TTC549 (cell line): Measurements from ENCODE around the gene PCARE.
"Not testable (repeated sequence)": the region's sequence is repeated elsewhere in the genome, so short reads cannot be mapped to it uniquely, and the experiment has no call there.

Experiments used
- FAIRE-seq: peaks from 2 replicates; lab custom pipeline; 2012; peaks lifted over from hg19 to GRCh38; lab: Jason Lieb, UNC

Gene PCARE

GRCh38 chr2:29074411-29074810, at the start of gene PCARE:
Gene PCARE, minus strand, starts transcription at chr2:29074523. Its CDS starts 262 bp downstream, at chr2:29074261.
- no peak for FAIRE-seq

DNA sequence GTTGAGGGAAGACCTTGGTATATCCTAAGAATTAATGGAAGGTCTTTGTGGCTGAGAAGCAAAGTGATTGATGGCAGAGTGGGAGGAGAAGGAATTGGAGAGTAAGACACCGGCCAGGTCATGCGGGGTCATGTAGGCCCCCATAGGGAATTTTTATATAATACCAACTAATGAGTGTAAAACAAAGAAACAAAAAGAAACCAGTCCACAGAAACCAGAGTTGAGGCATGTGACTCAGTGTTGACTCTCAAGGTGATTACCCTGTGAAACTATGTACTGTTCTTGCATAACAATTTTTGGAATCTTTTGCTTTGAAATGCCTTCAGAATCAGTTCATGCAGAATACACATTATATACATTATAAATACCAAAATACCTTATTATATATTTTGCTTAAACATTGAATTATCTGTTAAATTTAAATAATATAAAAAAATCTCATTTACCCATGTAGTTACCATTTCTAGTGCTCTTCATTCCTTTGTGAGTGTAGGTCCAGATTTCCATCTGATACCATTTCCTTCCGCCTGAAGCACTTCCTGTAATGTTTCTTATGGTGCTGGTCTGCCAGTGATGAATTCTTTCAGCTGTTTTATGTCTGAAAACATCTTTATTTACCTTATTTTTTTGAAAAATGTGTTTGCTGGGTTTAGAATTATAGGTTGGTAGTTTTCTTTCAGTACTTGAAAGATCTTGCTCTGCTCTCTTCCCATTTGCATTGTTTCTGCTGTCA, 49.5 kb upstream of the PCARE start:
- FAIRE-seq: no peak

DNA sequence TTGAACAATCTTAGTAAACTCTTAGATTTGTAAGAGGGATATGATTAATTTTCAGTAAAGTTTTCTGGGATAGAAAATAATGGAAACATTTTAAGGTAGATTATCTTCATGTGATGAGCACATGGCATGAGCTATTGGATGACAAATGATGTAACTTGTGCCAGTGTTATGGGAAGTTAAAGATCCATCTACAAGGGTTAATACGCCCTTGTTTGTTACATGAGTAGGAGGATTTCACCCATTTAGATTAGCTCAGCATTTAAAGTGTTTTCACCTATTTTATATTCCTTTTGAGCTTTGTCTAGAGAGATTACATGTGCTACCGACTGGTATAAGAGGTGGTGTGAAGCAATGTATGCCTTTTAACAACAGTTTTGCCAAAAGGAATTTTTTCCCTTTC, 46.5 kb upstream of the PCARE start:
- FAIRE-seq: no peak

DNA sequence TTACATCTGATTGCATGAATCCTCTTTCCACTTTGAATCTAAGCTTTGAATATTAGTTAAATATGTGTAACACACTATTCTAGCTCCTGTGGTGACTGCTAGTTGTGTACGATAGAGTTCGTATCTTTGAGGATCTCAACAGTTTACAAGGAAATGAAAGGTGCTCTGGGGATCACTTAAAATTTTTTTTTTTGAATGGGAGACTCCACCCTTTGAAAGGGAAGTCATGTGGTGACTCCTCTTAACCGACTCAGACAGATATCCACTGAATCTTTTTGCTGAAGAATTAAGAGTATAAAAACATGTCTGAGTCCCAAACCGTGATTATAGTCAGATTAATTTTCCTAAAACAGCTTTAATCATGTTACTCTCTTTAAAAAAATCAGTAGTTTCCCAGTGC, 44.9 kb upstream of the PCARE start:
- FAIRE-seq: no peak

- FAIRE-seq: no peak
Measured at GRCh38 chr2:29117636-29118303, 43.4 kb upstream of the PCARE start.

GRCh38 chr2:29115797-29116781, 41.8 kb upstream of the PCARE start:
- no peak for FAIRE-seq

DNA sequence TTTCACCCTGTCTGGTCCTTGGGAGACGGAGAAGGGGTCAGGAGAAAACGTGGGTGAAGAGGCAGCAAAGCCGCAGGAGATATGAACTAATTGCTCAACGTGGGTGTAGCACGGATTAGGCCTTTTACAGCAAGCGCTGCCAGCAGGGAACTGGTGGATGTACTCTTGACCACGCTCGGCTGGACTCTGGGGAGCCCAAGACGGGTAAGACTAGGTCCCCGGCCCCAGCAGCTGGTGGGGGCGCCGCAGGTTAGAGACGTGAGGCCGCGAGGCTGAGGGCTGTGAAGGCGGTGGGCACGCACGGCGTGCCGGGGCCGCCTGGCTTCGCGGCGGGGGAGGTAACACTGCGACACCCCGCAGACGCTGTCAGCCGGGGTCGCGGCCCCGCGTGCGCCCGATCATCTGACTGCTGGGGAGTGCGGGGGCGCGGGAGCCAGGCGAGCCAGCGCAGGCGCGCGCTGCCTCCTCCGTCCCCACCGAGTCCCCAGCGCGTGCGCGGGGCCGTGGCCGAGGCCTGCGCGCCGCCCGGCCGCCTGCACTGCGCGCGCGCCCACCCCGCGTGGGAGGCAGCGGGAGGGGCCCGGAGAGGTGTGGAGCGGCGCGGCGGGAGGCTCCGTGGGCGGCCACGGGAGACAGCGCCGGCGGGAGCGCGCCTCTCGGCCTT, 40.8 kb upstream of the PCARE start, which contains the start of gene CLIP4:
Gene CLIP4 (plus strand): TSS at position 470 of the 664 bp plus-strand sequence. CDS start 5,974 bp downstream, outside the sequence.
- FAIRE-seq: no peak

DNA sequence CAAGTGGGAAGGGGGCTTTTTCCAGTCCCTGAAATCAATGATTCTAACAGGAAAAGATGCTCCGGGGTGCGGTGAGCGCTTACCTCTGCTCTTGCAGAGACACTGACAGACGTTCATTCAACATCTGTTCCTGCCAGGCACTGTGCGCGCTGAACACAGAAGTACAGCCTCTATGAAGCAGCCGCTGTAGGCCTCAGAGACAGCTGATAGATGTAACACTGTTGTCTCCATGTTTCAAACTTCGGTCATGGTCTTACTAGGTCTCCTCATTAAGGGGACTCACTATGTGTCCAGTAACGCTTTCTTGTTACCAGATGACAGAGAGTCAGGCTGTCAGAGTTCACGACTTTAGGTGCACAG, 40.2 kb upstream of the PCARE start:
- no peak for FAIRE-seq

DNA sequence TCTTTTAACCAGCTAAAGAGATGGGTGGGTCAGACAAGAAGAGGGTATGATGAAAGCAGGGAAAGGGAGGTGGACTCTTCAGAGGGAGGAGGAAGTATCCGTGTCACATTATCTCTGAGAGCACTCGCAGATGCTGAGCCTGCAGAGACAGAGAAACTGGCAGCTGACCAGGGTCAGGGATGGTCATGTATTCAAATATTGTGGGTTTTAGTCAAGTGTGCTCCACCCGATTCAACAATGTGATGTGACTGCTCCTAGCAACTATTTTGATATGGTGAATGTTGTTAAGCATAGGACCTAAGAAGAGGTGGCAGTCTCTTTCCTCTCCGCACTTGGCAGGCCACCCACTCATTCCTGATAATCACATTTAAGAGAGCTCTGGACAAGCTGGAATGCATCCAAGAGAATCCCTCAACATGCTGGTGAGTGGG, 39.6 kb upstream of the PCARE start:
- FAIRE-seq: no peak

DNA sequence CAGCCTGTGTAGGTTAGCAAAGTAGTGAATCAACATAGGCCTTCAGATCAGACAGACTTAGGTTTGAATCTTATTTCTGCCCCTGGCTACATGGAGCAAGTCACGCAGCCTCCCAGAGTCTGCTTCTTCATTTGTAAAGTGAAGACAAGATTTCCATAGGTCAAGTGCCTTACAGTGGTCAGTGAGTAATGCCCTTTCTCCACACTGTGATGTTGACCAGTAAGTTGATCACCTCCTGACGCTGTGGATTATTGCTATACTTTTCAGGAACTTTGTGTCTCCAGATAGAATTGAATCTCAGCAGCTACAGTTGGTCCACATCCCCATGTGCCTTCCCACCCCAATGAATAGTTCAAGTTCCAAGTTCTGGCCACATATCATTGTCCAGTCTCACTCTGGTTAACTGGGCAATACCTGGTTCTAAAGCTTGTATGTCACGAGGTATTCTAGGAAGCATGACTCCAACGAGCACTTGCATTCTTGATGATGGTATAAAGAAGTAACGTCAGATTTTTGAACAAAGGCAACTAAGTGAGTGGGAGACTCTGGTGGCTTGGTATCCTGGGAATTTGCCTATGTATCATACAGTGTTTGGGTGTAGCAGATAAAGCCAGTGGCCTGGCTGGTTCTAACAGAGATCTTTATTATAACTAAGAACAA, 38.8 kb upstream of the PCARE start:
- FAIRE-seq: no peak

GRCh38 chr2:29112379-29112778, 38.1 kb upstream of the PCARE start:
- FAIRE-seq: no peak

GRCh38 chr2:29110916-29111535, 36.7 kb upstream of the PCARE start:
- FAIRE-seq: no peak

- no peak for FAIRE-seq
Measured at GRCh38 chr2:29109246-29109645, 34.9 kb upstream of the PCARE start.

GRCh38 chr2:29108225-29108624, 33.9 kb upstream of the PCARE start:
- no peak for FAIRE-seq

- FAIRE-seq: not testable (repeated sequence)
Measured at GRCh38 chr2:29107547-29107946, 33.2 kb upstream of the PCARE start.

DNA sequence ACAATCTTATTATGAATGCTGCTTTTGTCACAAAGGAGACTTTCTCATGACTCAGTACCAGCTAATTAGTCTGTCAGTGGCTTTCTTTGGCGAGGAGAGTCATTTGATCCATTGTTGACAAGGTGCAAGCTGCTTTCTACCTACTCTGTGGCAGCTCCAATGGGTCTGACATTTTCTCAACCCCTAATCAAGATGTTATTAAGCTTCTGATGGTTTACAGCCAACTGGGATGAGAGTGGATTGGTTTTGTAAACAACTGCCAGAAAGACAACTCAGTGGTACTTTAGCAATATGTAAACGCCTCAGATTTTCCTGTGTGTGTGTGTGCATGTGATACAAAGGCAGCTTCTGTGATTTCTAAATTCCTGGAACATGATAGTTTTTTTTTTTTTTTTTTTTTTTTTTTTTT, 32.7 kb upstream of the PCARE start:
- FAIRE-seq: no peak

DNA sequence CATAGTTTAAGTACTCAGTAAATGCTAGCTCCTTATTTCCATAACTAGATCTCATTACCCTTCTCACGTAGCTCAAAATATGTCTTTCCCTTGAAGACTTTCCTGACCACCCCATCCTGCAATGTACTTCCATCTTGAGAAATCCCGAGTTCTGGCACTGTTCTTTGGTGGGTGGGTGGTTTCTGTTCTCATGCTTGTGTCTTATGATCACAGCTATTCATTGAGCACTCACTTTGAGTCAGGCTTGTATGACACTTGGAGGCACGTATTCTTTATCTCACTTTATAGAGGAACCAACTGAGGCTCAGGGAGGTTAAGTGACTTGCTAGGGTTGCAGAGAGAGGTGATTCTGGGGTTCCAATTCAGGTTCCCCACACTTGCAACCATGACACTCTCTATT, 31.9 kb upstream of the PCARE start:
- FAIRE-seq: no peak

DNA sequence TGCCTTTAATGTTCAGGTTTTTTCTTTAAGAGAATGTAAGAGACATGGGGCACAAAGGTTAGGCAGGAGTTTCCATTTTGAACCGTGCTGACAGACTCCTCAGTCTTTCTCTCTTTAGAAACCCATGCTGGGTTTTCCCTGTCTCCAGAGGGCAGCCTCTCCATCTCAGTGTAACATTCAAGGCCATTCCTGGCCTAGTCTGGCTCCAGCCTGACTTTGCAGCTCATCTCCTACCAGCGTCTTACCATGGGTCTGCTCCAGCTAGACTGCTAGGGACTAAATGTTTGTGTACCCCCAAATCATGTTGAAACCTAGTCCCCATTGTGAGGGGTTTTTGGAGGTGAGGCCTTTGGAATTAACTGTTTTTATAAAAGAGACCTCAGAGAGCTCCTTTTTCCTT, 31.1 kb upstream of the PCARE start:
- no peak for FAIRE-seq

- no peak for FAIRE-seq
Measured at GRCh38 chr2:29104688-29105087, 30.4 kb upstream of the PCARE start.

GRCh38 chr2:29100564-29100963, 26.2 kb upstream of the PCARE start:
- no peak for FAIRE-seq

- FAIRE-seq: no peak
Measured at GRCh38 chr2:29097569-29097968, 23.2 kb upstream of the PCARE start.
